HEK293 (cell line): ENCODE results near the gene DDOST.

Experiments used
- CTCF ChIA-PET: fragments of 350-600 bp; formaldehyde crosslinking; extraction: SDS; loops from one replicate; lab custom pipeline; 2021; ENCODE audit warnings: antibody characterized with exemption; lab: Yijun Ruan, JAX
- POLR2A ChIA-PET: fragments of 300-600 bp; formaldehyde crosslinking; extraction: SDS; loops from one replicate; lab custom pipeline; 2020; ENCODE audit warnings: antibody characterized with exemption, inconsistent platforms; lab: Yijun Ruan, JAX
- H3K27ac ChIP-seq: fragments of 200-500 bp; sonication (Bioruptor generic); 2 replicates; pipeline ENCODE4 v1.5.1; 2014; ENCODE audit warnings: low read depth, low read length, control low read depth, inconsistent platforms; ENCODE audit errors: extremely low read depth
- H3K36me3 ChIP-seq, 2 experiments: fragments of 200-500 bp in 1 of 2; sonication (Bioruptor generic) in 1 of 2; 1 replicate in 1 of 2; 2 replicates in 1 of 2; pipeline ENCODE4 v1.5.1; 2014 to 2017; ENCODE audit warnings: inconsistent platforms in 2 of 2, low read length in 2 of 2; ENCODE audit not compliant: control insufficient read depth in 2 of 2, insufficient read depth in 1 of 2
- H3K4me1 ChIP-seq: fragments of 200-500 bp; sonication (Bioruptor generic); 2 replicates; pipeline ENCODE4 v1.5.1; 2014; ENCODE audit warnings: mild to moderate bottlenecking, low read length, inconsistent platforms; ENCODE audit not compliant: control insufficient read depth, insufficient read depth
- H3K4me3 ChIP-seq: 2 replicates; pipeline ENCODE4 v1.5.1; 2011; ENCODE audit warnings: low read depth, mild to moderate bottlenecking, control low read depth, low read length, moderate library complexity
- H3K9me3 ChIP-seq: fragments of 200-500 bp; sonication (Bioruptor generic); 2 replicates; pipeline ENCODE4 v1.5.1; 2014; ENCODE audit warnings: low read depth, low read length, inconsistent platforms; ENCODE audit not compliant: control insufficient read depth, insufficient read depth
- ATF2 ChIP-seq: fragments of 450-650 bp; formaldehyde crosslinking; IDR thresholded peaks from 2 replicates; pipeline ENCODE4 v1.5.1; 2016; ENCODE audit warnings: missing biosample characterization, missing genetic modification characterization, low read depth
- GFI1B ChIP-seq: fragments of 450-650 bp; formaldehyde crosslinking; IDR thresholded peaks from 2 replicates; pipeline ENCODE4 v1.5.1; 2016; ENCODE audit warnings: missing biosample characterization, missing genetic modification characterization
- GLIS1 ChIP-seq: fragments of 450-650 bp; formaldehyde crosslinking; IDR thresholded peaks from 2 replicates; pipeline ENCODE4 v1.5.1; 2016; ENCODE audit warnings: missing biosample characterization, missing genetic modification characterization
- HOXD13 ChIP-seq: sonication (generic); formaldehyde crosslinking; IDR thresholded peaks from 2 replicates; pipeline ENCODE4 v1.8.0; 2022; ENCODE audit warnings: missing genetic modification reagents, borderline replicate concordance
- KLF1 ChIP-seq: fragments of 450-650 bp; formaldehyde crosslinking; IDR thresholded peaks from 2 replicates; pipeline ENCODE4 v1.5.1; 2016; ENCODE audit warnings: missing biosample characterization, missing genetic modification characterization
- MYNN ChIP-seq: fragments of 450-650 bp; formaldehyde crosslinking; IDR thresholded peaks from 2 replicates; pipeline ENCODE4 v1.5.1; 2016; ENCODE audit warnings: missing biosample characterization, missing genetic modification characterization, borderline replicate concordance
- OSR2 ChIP-seq: fragments of 450-650 bp; formaldehyde crosslinking; IDR thresholded peaks from 2 replicates; pipeline ENCODE4 v1.5.1; 2016; ENCODE audit warnings: missing biosample characterization, missing genetic modification characterization
- PRDM1 ChIP-seq: fragments of 450-650 bp; formaldehyde crosslinking; IDR thresholded peaks from 2 replicates; pipeline ENCODE4; 2016; ENCODE audit warnings: missing biosample characterization, missing genetic modification characterization
- SP3 ChIP-seq: fragments of 450-650 bp; formaldehyde crosslinking; IDR thresholded peaks from 2 replicates; pipeline ENCODE4 v1.5.1; 2016; ENCODE audit warnings: missing biosample characterization, missing genetic modification characterization
- SP7 ChIP-seq: fragments of 450-650 bp; formaldehyde crosslinking; IDR thresholded peaks from 2 replicates; pipeline ENCODE4 v1.5.1; 2016; ENCODE audit warnings: missing biosample characterization, missing genetic modification characterization
- WT1 ChIP-seq: fragments of 450-650 bp; formaldehyde crosslinking; IDR thresholded peaks from 2 replicates; pipeline ENCODE4 v1.5.1; 2016; ENCODE audit warnings: missing biosample characterization, missing genetic modification characterization
- ZBTB17 ChIP-seq: fragments of 450-650 bp; formaldehyde crosslinking; IDR thresholded peaks from 2 replicates; pipeline ENCODE4 v1.5.1; 2016; ENCODE audit warnings: missing biosample characterization, missing genetic modification characterization
- ZBTB48 ChIP-seq: fragments of 450-650 bp; formaldehyde crosslinking; IDR thresholded peaks from 2 replicates; pipeline ENCODE4 v1.5.1; 2016; ENCODE audit warnings: missing biosample characterization, missing genetic modification characterization
- ZBTB8A ChIP-seq: fragments of 450-650 bp; formaldehyde crosslinking; IDR thresholded peaks from 2 replicates; pipeline ENCODE4 v1.5.1; 2016; ENCODE audit warnings: missing biosample characterization, missing genetic modification characterization
- ZEB2 ChIP-seq: fragments of 450-650 bp; formaldehyde crosslinking; IDR thresholded peaks from 2 replicates; pipeline ENCODE4 v1.5.1; 2016; ENCODE audit warnings: missing biosample characterization, missing genetic modification characterization
- ZFP3 ChIP-seq: fragments of 450-650 bp; formaldehyde crosslinking; IDR thresholded peaks from 2 replicates; pipeline ENCODE4 v1.5.1; 2016; ENCODE audit warnings: low read depth, missing biosample characterization, missing genetic modification characterization
- ZFP41 ChIP-seq: fragments of 450-650 bp; formaldehyde crosslinking; IDR thresholded peaks from 2 replicates; pipeline ENCODE4 v1.5.1; 2016; ENCODE audit warnings: missing biosample characterization, missing genetic modification characterization, borderline replicate concordance
- ZFP69B ChIP-seq: fragments of 450-650 bp; formaldehyde crosslinking; IDR thresholded peaks from 2 replicates; pipeline ENCODE4 v1.5.1; 2016; ENCODE audit warnings: missing biosample characterization, missing genetic modification characterization
- ZIC2 ChIP-seq: fragments of 450-650 bp; formaldehyde crosslinking; IDR thresholded peaks from 2 replicates; pipeline ENCODE4 v1.5.1; 2016; ENCODE audit warnings: missing biosample characterization, missing genetic modification characterization
- ZNF16 ChIP-seq: fragments of 450-650 bp; formaldehyde crosslinking; IDR thresholded peaks from 2 replicates; pipeline ENCODE4 v1.5.1; 2016; ENCODE audit warnings: low read depth, missing biosample characterization, missing genetic modification characterization
- ZNF223 ChIP-seq: fragments of 450-650 bp; formaldehyde crosslinking; IDR thresholded peaks from 2 replicates; pipeline ENCODE4 v1.5.1; 2016; ENCODE audit warnings: missing biosample characterization, missing genetic modification characterization
- ZNF248 ChIP-seq: fragments of 450-650 bp; formaldehyde crosslinking; IDR thresholded peaks from 2 replicates; pipeline ENCODE4 v1.5.1; 2017; ENCODE audit warnings: missing biosample characterization, missing genetic modification characterization
- ZNF266 ChIP-seq: fragments of 450-650 bp; formaldehyde crosslinking; IDR thresholded peaks from 2 replicates; pipeline ENCODE4 v1.5.1; 2016; ENCODE audit warnings: missing biosample characterization, missing genetic modification characterization, low read depth
- ZNF324 ChIP-seq: fragments of 450-650 bp; formaldehyde crosslinking; IDR thresholded peaks from 2 replicates; pipeline ENCODE4 v1.5.1; 2016; ENCODE audit warnings: missing biosample characterization, missing genetic modification characterization
- ZNF335 ChIP-seq: fragments of 450-650 bp; formaldehyde crosslinking; conservative IDR thresholded peaks from 2 replicates; pipeline ENCODE4 v1.5.1; 2016; ENCODE audit warnings: missing biosample characterization, missing genetic modification characterization
- ZNF530 ChIP-seq: fragments of 450-650 bp; formaldehyde crosslinking; IDR thresholded peaks from 2 replicates; pipeline ENCODE4 v1.5.1; 2016; ENCODE audit warnings: low read depth, missing biosample characterization, missing genetic modification characterization
- ZNF558 ChIP-seq: fragments of 450-650 bp; formaldehyde crosslinking; IDR thresholded peaks from 2 replicates; pipeline ENCODE4 v1.5.1; 2016; ENCODE audit warnings: missing biosample characterization, missing genetic modification characterization
- ZNF560 ChIP-seq: fragments of 450-650 bp; formaldehyde crosslinking; IDR thresholded peaks from 2 replicates; pipeline ENCODE4 v1.5.1; 2017; ENCODE audit warnings: missing biosample characterization, missing genetic modification characterization, borderline replicate concordance
- ZNF571 ChIP-seq: fragments of 450-650 bp; formaldehyde crosslinking; IDR thresholded peaks from 2 replicates; pipeline ENCODE4 v1.5.0; 2017; ENCODE audit warnings: missing biosample characterization, missing genetic modification characterization
- ZNF596 ChIP-seq: fragments of 450-650 bp; IDR thresholded peaks from 2 replicates; pipeline ENCODE4 v1.5.0; 2018; ENCODE audit warnings: missing biosample characterization, mild to moderate bottlenecking, missing genetic modification characterization, moderate library complexity
- ZNF639 ChIP-seq: fragments of 450-650 bp; formaldehyde crosslinking; IDR thresholded peaks from 2 replicates; pipeline ENCODE4 v1.5.1; 2016; ENCODE audit warnings: missing biosample characterization, missing genetic modification characterization
- ZNF777 ChIP-seq: fragments of 450-650 bp; formaldehyde crosslinking; IDR thresholded peaks from 2 replicates; pipeline ENCODE4 v1.5.1; 2017; ENCODE audit warnings: missing biosample characterization, missing genetic modification characterization, borderline replicate concordance

DDOST gene

DNA sequence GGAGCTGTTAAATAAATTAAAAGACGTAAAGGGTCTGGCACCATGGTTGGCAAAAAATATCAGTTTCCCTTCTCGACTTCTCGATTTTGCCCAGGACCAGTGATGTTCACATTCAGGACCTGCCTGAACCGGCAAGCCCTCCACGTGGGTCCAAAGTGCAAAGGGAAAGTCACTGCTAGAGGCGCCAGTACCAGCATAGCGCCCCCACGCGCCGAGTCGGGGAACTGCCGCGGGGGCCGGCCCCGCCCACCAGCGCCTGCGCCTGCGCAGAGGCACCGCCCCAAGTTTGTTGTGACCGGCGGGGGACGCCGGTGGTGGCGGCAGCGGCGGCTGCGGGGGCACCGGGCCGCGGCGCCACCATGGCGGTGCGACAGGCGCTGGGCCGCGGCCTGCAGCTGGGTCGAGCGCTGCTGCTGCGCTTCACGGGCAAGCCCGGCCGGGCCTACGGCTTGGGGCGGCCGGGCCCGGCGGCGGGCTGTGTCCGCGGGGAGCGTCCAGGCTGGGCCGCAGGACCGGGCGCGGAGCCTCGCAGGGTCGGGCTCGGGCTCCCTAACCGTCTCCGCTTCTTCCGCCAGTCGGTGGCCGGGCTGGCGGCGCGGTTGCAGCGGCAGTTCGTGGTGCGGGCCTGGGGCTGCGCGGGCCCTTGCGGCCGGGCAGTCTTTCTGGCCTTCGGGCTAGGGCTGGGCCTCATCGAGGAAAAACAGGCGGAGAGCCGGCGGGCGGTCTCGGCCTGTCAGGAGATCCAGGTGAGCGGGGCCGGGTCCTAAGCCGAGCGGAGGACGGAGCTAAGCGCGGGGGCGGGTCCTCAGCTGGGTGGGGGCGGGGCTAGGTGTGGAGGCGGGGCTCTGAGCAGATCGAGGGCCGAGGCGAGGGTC is 27.7 kb downstream of the DDOST start, which contains the start of gene PINK1 (continued):
- 0 out of 2 replicates have a peak, but pooled peaks have one; percentile 16 for TF ChIP-seq ZBTB48 (tag by site-specific recombination)
- peak; percentile 61 for TF ChIP-seq GLIS1 (tag by site-specific recombination)
- peak; percentile 99 for TF ChIP-seq ZNF335
- no peak for TF ChIP-seq WT1 (tag by site-specific recombination)
- peak; percentile 57; the same call in 1 of the 2 replicates for TF ChIP-seq ZEB2
- TF ChIP-seq ZNF571 = no peak
- TF ChIP-seq ZNF16 (tag by site-specific recombination) = no peak
- TF ChIP-seq ZNF266 (tag by site-specific recombination) = no peak
- no peak for TF ChIP-seq OSR2 (tag by site-specific recombination)
- TF ChIP-seq PRDM1 (tag by site-specific recombination) = 0 out of 2 replicates have a peak, but pooled peaks have one; percentile 44

DNA sequence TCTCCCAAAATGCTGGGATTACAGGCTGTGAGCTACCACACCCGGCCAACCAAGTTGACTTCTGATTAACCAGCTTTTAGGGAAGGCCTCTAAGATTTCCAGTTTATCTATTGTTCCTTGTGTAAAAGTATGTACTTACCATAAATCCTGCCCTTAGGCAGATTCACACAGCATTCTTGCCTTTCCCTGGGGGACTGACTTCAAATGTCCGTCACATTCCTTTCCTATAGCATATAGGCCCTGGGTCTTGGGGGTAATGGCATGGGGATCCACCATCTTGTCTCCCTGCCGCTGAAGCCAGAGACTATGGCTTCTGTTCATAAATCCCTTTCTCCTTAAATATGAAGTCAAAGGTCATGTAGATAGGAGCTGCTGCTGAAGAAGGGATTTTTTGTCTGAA is 28.8 kb downstream of the DDOST start:
- H3K4me3 ChIP-seq = no peak overlapping the region
- no peak for TF ChIP-seq SP7 (tag by site-specific recombination)
- no peak for TF ChIP-seq ZBTB8A (tag by site-specific recombination)
- no peak for TF ChIP-seq KLF1 (tag by site-specific recombination)
- no peak for TF ChIP-seq SP3 (tag by site-specific recombination)
- no peak for TF ChIP-seq ZNF777
- TF ChIP-seq ZNF596 (tag by site-specific recombination) = no peak
- TF ChIP-seq ZNF558 (tag by site-specific recombination) = no peak
- no peak for TF ChIP-seq MYNN (tag by site-specific recombination)
- no peak for TF ChIP-seq GFI1B (tag by site-specific recombination)
- no peak for TF ChIP-seq ZIC2 (tag by site-specific recombination)
- no peak for TF ChIP-seq ZNF560
- no peak for TF ChIP-seq ZFP3 (tag by site-specific recombination)
- TF ChIP-seq HOXD13 (CRISPR knock-in tag) = no peak
- no peaks in the 10 kb centered on the region for H3K4me1 ChIP-seq
- peaks cover 0 to 9% of the 10 kb centered on the region in 2 experiments; a peak in 1 of 3 replicates for H3K36me3 ChIP-seq
- H3K9me3 ChIP-seq = no peaks in the 10 kb centered on the region
- ChIA-PET POLR2A (interaction anchor here (2.3 kb wide), 1 partner anchor 58 kb away, joined by 24 read pairs; no protein-coding TSS in a partner anchor), CTCF (interaction anchor here (0.6 to 6.9 kb wide), 34 partner anchors 7 to 1623 kb away, joined by 3 to 105 read pairs (median 5); partner anchors contain the start of genes CDA, FAM43B and MUL1)
- no peak overlapping the region for H3K27ac ChIP-seq

GRCh38 chr1:20630729-20631128 is 30.4 kb downstream of the DDOST start:
- no peak for TF ChIP-seq ZNF223 (tag by site-specific recombination)
- TF ChIP-seq ZFP41 (tag by site-specific recombination) = no peak
- no peak for TF ChIP-seq ZBTB17 (tag by site-specific recombination)
- TF ChIP-seq ZFP69B (tag by site-specific recombination) = no peak
- TF ChIP-seq ZNF324 (tag by site-specific recombination) = no peak
- no peak for TF ChIP-seq MYNN (tag by site-specific recombination)
- no peak for TF ChIP-seq ATF2 (tag by site-specific recombination)
- no peak for TF ChIP-seq ZNF639
- TF ChIP-seq ZNF248 (tag by site-specific recombination) = no peak
- no peak for TF ChIP-seq ZNF530 (tag by site-specific recombination)
- no peaks in the 10 kb centered on the region for H3K36me3 ChIP-seq
- no peaks in the 10 kb centered on the region for H3K9me3 ChIP-seq
- H3K4me3 ChIP-seq = no peak overlapping the region
- no peak overlapping the region for H3K27ac ChIP-seq
- POLR2A ChIA-PET = no interaction called here
- CTCF ChIA-PET = interaction anchor here (0.6 to 6.9 kb wide), 6 partner anchors 20 to 557 kb away, joined by 3 to 105 read pairs (median 3); no protein-coding TSS in a partner anchor
- H3K4me1 ChIP-seq = no peaks in the 10 kb centered on the region
